ENCODE data around the gene KIAA1143. TPM values are rescaled to one million over a fixed set of nuclear protein-coding genes. Genes with fewer than 3 reads are reported as not detected.

KIAA1143 gene
- 18.3 and 18.7 TPM in 2 replicates for total RNA-seq

GRCh38 chr3:44761424-44762169, at the start of gene KIAA1143, which contains the start of gene KIF15:
Gene KIAA1143 (minus strand): TSS chr3:44761619. CDS start chr3:44761602, 17 bp downstream.
Gene KIF15 (plus strand): TSS chr3:44761794. CDS start chr3:44761866, 72 bp downstream.

GRCh38 chr3:44729384-44729910, 32.0 kb downstream of the KIAA1143 start, which contains the start of gene ZNF501:
Gene ZNF501 (plus strand): TSS chr3:44729635. CDS start chr3:44734422, 4,787 bp downstream.

GRCh38 chr3:44712455-44713075, 48.9 kb downstream of the KIAA1143 start, which contains the start of gene ZNF502:
Gene ZNF502 (plus strand): TSS chr3:44712660. CDS start chr3:44720262, 7,602 bp downstream.

Other genes with a start within 250 kb of the KIAA1143 start
- 1.00 and 1.8 TPM in 2 replicates for gene ZKSCAN7, start 206.4 kb downstream of the KIAA1143 start, total RNA-seq
- 0.33 and 0.49 TPM in 2 replicates for gene ZNF660, start 176.7 kb downstream of the KIAA1143 start, total RNA-seq
- gene ZNF197, start 136.6 kb downstream of the KIAA1143 start, total RNA-seq: 4.4 and 5.5 TPM in 2 replicates
- 11.9 and 12.9 TPM in 2 replicates for gene ZNF35, start 112.9 kb downstream of the KIAA1143 start, total RNA-seq
- 2.0 and 3.0 TPM in 2 replicates for gene ZNF502, start 49.0 kb downstream of the KIAA1143 start, total RNA-seq
- gene ZNF501, start 32.0 kb downstream of the KIAA1143 start, total RNA-seq: 3.0 and 3.7 TPM in 2 replicates
- 10.7 and 13.8 TPM in 2 replicates for gene KIF15, start 175 bp upstream of the KIAA1143 start, total RNA-seq
- gene TMEM42, start 100.3 kb upstream of the KIAA1143 start, total RNA-seq: 13.2 and 15.0 TPM in 2 replicates
- 0.07 and 0.20 TPM in 2 replicates for gene TGM4, start 113.0 kb upstream of the KIAA1143 start, total RNA-seq
- 53.6 and 58.4 TPM in 2 replicates for gene ZDHHC3, start 214.6 kb upstream of the KIAA1143 start, total RNA-seq
- 46.8 and 53.3 TPM in 2 replicates for gene EXOSC7, start 214.6 kb upstream of the KIAA1143 start, total RNA-seq